HAP-1 (cell line): ENCODE results near the gene SEC16A.

Experiments
- DNase-seq, 2 experiments: peaks; one replicate each; pipeline ENCODE4 v3.0.0-alpha.2; 2016 to 2020; ENCODE audit warnings: low spot score in 2 of 2
- H3K27me3 ChIP-seq: fragments of 250-450 bp; sonication (Bioruptor Pico); 2 replicates; pipeline ENCODE4 v1.5.1; 2020; ENCODE audit warnings: low read depth, mild to moderate bottlenecking, moderate library complexity
- H3K36me3 ChIP-seq: fragments of 250-450 bp; sonication (Bioruptor Pico); replicated peaks from 2 replicates; pipeline ENCODE4 v1.5.1; 2020; ENCODE audit warnings: mild to moderate bottlenecking
- H3K4me1 ChIP-seq: fragments of 250-450 bp; sonication (Bioruptor Pico); 2 replicates; pipeline ENCODE4 v1.5.1; 2020; ENCODE audit warnings: mild to moderate bottlenecking
- H3K4me3 ChIP-seq: fragments of 250-450 bp; sonication (Bioruptor Pico); 2 replicates; pipeline ENCODE4 v1.5.1; 2020; ENCODE audit warnings: mild to moderate bottlenecking, moderate library complexity
- H3K9me3 ChIP-seq: fragments of 250-450 bp; sonication (Bioruptor Pico); 2 replicates; pipeline ENCODE4 v1.5.1; 2020; ENCODE audit warnings: mild to moderate bottlenecking, moderate library complexity
- in situ Hi-C: fragments of 300-500 bp; cut with MboI; formaldehyde crosslinking; loops from 3 replicates; pipeline ENCODE4 v1.14.3; 2020; ENCODE audit warnings: low sequenced_read_pairs, inconsistent platforms, mixed read lengths

The SEC16A gene

DNA sequence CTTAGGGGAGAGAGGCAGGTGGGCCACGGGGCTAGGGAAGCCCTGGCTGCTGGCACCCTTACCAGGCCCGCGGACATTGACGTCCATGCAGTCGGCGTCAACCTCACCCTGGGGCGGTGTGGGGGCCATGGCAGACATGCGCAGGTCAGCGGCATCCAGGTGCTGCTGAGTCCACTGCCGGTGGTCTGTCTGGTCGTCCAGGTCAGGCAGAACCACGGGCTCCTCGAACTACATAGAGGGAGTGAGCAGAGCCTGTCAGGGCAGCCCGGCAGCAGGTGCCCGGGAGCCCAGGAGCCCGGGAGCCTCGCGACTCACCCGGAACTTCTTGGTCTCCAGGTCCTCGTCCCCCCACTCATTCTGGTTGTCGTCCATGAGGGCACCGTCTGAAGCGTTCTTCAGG lies 18.8 kb upstream of the SEC16A start:
- H3K4me1 ChIP-seq: no peaks in the 10 kb centered on the region
- no peaks in the 10 kb centered on the region for H3K27me3 ChIP-seq
- DNase-seq: no peak
- in situ Hi-C loops: no loop called here
- peaks cover 48% of the 10 kb centered on the region for H3K36me3 ChIP-seq
- H3K4me3 ChIP-seq: no peak overlapping the region
- H3K9me3 ChIP-seq: no peaks in the 10 kb centered on the region

DNA sequence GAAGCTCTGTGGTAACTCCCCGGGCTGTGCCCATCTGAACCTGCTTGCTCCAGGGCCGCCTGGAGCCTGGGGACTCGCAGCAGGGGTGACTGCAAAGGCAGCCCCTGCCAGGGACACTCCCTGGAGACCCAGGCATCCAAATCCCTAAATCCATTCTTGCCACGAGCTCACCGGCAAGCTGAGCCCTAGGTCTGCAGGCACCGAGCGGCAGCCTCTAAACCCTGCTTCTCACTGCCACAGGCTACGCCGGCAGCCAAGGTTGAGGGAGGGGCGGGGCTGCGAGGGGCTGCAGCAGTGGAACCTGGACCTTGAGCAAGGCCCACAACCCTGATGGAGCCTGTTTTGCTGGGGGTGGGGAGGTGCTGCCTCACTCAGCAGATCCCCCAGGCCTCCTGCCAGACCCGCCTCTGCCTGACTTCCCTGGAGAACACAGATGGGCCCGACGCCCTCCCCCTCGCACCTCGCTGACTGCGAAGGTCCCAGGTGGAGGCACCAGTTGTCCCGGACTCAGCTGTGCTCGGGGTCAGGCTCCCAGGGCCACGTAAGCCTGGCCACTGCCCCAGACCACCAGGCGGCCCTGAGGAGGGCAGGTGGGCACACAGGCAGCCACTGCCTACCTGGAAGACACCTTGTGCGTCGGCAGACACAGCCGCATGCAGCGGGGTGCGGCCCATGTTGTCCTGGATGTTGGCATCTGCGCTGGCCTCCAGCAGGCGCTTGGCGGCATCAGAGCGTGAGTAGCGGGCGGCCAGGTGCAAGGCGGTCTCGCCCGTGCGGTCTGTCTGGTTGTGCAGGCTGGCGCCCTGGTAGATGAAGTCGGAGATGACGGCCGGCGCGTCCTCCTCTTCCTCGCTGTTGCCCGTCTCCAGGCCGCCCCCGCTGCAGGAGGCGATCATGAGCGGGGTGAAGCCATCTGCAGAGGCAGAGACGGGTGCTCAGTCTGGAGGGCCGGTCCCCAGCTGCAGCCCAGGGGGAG lies 17.4 kb upstream of the SEC16A start:
- no peaks in the 10 kb centered on the region for H3K9me3 ChIP-seq
- no peaks in the 10 kb centered on the region for H3K4me1 ChIP-seq
- H3K4me3 ChIP-seq: no peak overlapping the region
- DNase-seq: no peak
- peaks cover 53% of the 10 kb centered on the region for H3K36me3 ChIP-seq
- in situ Hi-C loops: no loop called here
- no peaks in the 10 kb centered on the region for H3K27me3 ChIP-seq

DNA sequence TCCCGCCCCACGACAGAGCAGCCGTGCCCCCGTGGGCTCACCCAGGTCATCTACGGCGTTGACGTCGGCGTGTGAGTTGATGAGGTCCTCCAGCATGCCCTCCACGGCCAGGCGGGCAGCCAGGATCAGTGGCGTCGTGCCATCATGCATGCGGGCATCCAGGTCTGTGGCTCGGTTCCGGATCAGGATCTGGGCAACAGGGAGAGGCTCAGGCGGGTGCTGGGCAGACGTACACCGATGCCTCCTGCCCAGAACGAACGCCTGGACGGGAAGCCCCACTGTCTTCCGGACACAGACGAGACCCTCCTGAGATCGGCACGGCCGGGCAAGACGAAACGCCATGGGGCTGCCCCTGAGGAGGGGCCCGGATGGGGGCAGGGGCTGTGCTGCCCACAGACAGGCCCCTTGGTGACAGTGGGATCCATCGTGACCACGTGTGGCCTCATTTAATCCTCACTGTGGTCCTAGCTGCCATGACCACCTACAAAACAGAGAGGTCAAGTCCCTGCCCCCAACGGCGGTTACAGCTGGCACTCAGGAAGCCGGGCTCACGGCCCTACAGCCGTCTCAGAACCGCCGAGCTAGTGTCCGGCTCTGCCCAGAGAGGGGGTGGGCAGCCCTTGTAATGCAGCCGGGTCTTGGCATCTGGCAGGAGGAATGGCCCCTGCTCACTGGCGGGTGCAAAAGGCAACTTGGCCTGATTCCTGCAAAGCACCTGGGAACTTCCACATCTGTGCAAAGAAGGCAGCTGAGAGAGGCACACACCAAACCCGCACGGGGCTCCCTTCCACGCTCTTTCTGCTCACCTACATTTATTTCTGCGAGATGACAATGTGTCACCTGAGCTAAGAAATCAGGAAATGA lies 16.5 kb upstream of the SEC16A start:
- Histone ChIP-seq H3K36me3 (peaks cover 46% of the 10 kb centered on the region), H3K4me3 (no peak overlapping the region), H3K27me3 (no peaks in the 10 kb centered on the region), H3K9me3 (no peaks in the 10 kb centered on the region), H3K4me1 (no peaks in the 10 kb centered on the region)
- in situ Hi-C loops: no loop called here
- DNase-seq: no peak

DNA sequence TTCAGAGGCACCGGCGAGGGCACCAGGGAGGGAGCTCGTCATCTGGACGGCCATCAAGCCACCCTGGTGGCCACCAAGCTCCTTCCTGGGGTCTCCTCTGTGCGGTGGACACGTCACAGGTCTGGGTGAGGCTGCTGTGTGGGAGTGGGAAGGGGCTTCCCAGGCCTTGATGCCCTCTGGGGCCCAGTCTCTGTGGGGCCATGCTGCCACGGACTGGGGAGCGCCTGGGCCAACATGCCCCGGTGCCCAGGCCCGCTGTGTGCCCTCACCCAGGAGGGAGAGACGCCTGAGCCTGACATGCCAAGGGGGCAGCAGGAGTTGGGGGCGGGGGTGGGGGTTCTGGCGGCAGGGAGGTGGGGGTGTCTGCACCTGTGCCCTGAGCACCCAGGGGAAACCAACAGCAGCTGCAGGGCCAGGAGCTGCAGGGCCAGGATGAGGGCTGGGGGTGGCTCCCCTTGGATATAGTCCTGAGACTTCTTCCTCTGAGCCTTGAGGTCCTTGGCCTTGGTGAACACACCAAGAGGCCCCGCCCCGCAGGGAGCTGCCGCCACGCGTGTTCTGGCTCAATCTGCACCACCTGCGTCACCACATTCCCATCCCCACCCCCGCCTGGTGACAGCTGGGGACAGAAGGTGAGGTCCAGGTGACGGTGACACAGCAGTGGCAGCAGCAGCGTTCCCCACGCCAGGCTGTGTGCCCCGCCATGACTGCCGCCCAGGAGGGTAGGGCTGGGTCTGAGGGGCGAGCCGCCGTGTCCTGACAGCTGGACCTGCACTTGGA lies 15.3 kb upstream of the SEC16A start:
- H3K36me3 ChIP-seq: peaks cover 39% of the 10 kb centered on the region
- H3K4me3 ChIP-seq: no peak overlapping the region
- H3K27me3 ChIP-seq: no peaks in the 10 kb centered on the region
- H3K9me3 ChIP-seq: no peaks in the 10 kb centered on the region
- in situ Hi-C loops: no loop called here
- no peak for DNase-seq
- no peaks in the 10 kb centered on the region for H3K4me1 ChIP-seq

DNA sequence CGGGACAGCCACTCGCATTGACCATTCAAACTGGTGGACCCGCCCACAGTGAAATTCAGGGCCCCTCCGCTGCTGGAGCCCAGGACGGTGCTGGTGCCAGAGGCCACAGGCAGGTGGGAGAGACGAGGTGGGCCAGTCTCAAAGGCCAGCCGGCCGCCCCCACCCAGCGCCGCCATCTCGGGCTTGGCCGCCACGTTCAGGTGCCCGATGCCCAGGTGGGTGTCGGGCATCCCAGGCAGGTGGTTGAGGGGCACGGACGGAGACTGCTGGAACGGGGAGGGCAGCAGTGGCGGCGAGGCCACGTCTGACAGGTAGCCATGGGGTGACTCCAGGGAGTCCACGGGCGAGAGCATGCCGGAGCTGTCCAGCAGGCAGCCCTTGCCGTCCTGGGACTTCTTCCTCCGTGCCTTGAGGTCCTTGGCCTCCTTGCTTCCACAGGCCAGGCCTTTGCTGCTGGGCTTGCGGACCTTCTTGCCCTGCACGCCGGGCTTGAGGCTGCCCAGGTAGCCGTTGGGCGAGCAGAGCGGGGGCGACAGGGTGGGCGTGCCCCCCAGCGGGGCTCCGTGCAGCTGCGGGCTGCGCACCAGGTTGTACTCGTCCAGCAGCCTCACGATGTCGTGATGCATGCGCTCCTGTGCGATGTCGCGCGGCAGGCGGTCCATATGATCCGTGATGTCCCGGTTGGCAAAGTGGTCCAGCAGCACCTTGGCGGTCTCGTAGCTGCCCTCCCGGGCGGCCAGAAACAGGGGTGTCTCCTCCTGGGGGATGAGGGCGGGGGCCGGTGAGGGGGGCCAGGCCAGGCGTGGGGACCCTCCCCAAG lies 14.2 kb upstream of the SEC16A start:
- H3K27me3 ChIP-seq: no peaks in the 10 kb centered on the region
- H3K36me3 ChIP-seq: peaks cover 37% of the 10 kb centered on the region
- H3K4me3 ChIP-seq: no peak overlapping the region
- no peaks in the 10 kb centered on the region for H3K9me3 ChIP-seq
- DNase-seq: no peak
- H3K4me1 ChIP-seq: no peaks in the 10 kb centered on the region
- in situ Hi-C loops: no loop called here

DNA sequence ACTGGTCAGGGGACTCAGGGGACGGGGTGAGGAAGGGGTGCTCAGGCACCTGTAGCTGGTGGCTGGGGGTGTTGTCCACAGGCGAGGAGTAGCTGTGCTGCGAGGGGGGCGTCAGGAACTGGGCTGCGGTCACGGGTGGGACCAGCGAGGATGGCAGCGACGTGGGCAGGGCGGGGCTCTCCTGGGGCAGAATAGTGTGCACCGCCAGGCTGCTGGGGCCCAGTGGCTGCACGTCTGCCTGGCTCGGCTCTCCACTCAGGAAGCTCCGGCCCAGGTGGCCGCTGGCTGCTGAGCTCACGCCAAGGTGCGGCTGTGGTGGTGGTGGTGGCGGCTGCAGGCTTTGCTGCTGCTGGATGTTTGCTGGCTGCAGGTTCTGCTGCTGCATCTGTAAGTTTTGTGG lies 13.3 kb upstream of the SEC16A start:
- H3K27me3 ChIP-seq: no peaks in the 10 kb centered on the region
- peaks cover 32% of the 10 kb centered on the region for H3K36me3 ChIP-seq
- in situ Hi-C loops: no loop called here

DNA sequence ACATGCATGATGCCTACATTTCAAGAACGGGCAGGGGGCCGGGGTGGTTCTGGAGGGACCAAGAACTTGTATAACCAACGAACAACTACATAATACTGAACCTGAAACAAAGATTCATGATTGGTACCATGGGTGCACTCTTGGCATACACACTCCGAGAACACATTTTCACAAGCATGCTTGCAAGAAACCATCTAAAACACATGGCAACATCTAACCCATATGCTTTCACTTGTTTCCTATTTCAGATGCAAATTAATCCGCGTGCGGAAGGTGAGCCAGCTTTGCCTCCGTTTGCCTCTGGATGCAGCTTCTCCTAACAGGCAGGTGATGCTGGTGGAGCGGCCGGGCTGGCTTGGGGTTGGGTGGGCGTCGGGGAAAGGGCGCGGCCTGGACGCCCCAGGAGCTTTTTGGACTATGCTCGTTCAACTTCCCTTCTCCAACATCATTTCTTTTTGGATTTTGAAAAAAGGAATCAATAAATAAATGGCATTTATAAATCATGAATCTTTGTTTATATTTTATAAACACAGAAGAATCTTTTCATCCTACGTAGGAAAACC lies 12.5 kb upstream of the SEC16A start:
- in situ Hi-C loops: no loop called here
- Histone ChIP-seq H3K4me3 (no peak overlapping the region), H3K9me3 (no peaks in the 10 kb centered on the region), H3K36me3 (peaks cover 28% of the 10 kb centered on the region), H3K27me3 (no peaks in the 10 kb centered on the region), H3K4me1 (no peaks in the 10 kb centered on the region)
- no peak for DNase-seq

More for the DNA sequence above, 13.3 kb upstream of the SEC16A start:
- DNase-seq: no peak
- no peak overlapping the region for H3K4me3 ChIP-seq
- H3K4me1 ChIP-seq: no peaks in the 10 kb centered on the region
- no peaks in the 10 kb centered on the region for H3K9me3 ChIP-seq

DNA sequence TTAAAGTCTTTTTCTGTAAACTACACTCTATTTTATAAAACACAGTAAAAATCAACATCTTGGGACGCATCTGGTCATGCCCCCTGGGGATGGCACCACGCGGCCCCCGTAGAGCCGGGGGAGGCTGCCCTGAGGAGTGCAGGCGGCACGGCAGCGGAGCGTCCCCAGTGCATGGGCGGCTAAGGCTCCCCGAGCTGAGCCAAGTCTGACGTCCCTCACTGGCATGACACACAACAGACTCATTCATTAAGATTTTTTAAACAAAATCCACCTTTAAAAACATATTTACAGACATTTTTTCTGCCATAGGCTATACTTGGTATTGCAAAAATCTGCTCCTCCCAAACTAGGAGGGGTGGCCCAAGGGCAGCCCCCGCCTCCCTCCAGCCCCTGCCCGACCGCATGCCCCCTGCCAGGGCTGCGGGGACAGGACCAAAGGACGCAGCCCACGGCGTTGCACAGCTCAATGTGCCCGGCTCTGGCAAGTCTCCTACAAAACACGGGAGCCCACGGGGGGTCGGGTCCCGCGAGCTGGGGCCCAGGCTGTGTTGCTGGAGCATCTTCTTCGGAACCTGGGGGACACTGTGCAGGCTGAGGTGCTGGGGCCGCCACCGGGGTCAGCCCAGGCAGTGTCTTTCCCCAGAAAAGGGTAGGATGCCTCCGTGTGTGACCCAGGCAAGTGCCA lies 11.8 kb upstream of the SEC16A start:
- no peaks in the 10 kb centered on the region for H3K9me3 ChIP-seq
- no peak overlapping the region for H3K4me3 ChIP-seq
- in situ Hi-C loops: loop anchor here (5.0 kb wide), 1 partner anchor 138 kb away; no protein-coding TSS in a partner anchor
- no peaks in the 10 kb centered on the region for H3K4me1 ChIP-seq
- DNase-seq: no peak
- peaks cover 22% of the 10 kb centered on the region for H3K36me3 ChIP-seq
- no peaks in the 10 kb centered on the region for H3K27me3 ChIP-seq

DNA sequence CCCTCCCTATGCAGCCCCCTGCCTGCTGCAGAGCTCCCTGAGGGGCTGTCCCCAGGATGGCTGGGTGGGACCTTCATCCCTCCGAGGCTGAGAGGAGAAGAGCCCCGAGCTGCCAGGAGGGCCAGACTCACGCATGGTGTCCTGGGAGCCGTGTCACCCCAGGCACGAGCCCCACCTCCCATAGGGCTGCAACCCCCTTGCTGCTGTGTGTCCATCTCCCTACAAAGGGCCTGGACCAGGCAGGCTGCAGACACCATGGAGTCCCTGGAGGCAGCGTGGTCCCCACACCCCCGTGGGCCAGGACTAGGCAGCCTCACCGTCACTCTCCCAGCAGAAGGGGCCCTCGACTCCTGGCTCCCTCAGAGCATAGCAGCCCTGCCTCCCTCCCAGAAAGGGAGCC lies 11.2 kb upstream of the SEC16A start:
- Histone ChIP-seq H3K9me3 (no peaks in the 10 kb centered on the region), H3K4me3 (no peak overlapping the region), H3K36me3 (peaks cover 16% of the 10 kb centered on the region), H3K27me3 (no peaks in the 10 kb centered on the region), H3K4me1 (no peaks in the 10 kb centered on the region)
- in situ Hi-C loops: loop anchor here (5.0 kb wide), 1 partner anchor 138 kb away; no protein-coding TSS in a partner anchor
- DNase-seq: no peak

DNA sequence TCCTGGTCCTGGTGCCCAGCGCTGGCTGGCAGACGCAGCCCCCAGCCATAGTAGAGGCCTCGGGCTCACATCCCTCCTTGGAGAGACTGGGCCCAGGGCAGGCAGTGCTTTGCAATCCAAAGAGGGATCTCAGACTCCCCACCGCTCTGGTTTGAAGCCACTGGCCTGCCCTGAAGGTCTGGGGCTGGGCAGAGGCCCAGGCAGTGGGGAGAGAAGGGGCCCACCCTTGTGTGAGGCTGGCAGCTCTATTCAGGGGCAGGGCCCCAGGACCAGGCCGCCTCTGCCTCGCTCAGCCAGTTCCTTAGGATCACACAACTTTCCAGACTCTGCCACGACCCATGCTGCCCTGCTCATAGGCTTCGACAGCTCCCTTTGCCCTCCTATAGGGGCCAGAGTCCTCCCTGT lies 10.7 kb upstream of the SEC16A start:
- in situ Hi-C loops: loop anchor here (5.0 kb wide), 1 partner anchor 139 kb away; no protein-coding TSS in a partner anchor
- H3K27me3 ChIP-seq: no peaks in the 10 kb centered on the region
- H3K4me3 ChIP-seq: no peak overlapping the region
- peaks cover 12% of the 10 kb centered on the region for H3K36me3 ChIP-seq
- no peaks in the 10 kb centered on the region for H3K4me1 ChIP-seq
- H3K9me3 ChIP-seq: no peaks in the 10 kb centered on the region
- DNase-seq: no peak

DNA sequence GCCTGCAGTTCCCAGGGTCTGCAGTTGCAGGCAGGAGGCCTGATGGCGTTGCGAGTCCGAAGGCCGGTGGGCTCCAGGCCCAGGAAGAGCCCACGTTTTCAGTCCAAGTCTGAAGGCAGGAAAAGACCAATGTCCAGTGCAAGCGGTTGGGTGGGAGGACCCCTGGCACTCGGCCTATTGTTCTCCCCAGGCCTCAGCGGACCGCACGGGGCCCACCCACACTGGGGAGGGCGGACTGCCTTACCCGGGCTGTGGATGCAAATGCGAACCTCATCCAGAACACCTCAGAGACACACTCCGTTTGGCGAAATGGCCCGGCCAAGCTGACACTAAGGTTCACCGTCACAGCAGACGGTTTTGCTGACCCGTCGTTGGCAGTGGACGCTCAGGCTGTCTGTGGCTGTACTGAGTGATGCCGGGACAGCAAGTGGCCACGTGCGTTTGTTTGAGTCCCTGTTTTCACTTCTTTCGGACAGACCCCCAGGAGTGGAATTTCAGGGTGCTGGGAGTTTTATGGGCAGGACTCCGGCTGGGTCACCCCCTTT lies 10.2 kb upstream of the SEC16A start:
- Histone ChIP-seq H3K36me3 (peaks cover 9% of the 10 kb centered on the region), H3K9me3 (no peaks in the 10 kb centered on the region), H3K4me3 (no peak overlapping the region), H3K27me3 (no peaks in the 10 kb centered on the region), H3K4me1 (no peaks in the 10 kb centered on the region)
- in situ Hi-C loops: loop anchor here (5.0 kb wide), 1 partner anchor 139 kb away; no protein-coding TSS in a partner anchor
- DNase-seq: no peak

DNA sequence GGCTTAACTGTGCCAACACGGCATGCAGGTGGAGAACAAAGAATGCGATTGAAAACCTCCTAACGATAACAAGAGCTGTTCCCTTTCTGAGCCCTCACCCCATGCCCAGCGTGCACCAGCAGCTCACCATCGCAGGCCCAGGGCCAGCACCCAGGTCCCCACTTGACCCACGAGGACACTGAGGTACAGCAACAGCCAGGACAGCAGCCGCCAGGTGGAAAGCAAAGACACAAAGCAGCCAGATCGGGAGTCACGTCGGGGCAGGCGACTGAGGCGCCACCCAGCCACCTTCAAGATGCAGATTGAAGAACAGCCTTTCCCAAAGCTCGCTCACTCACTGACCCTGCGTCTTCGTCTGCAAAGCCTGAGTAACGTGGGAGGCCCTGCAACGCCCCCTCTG lies 6.9 kb upstream of the SEC16A start:
- in situ Hi-C loops: loop anchor here (5.0 kb wide), 1 partner anchor 143 kb away; no protein-coding TSS in a partner anchor
- Histone ChIP-seq H3K36me3 (no peaks in the 10 kb centered on the region), H3K4me3 (no peak overlapping the region), H3K9me3 (no peaks in the 10 kb centered on the region), H3K4me1 (0 out of 2 replicates have a peak, but pooled peaks cover 5% of the 10 kb centered on the region), H3K27me3 (no peaks in the 10 kb centered on the region)
- DNase-seq: no peak
